GM12873 (cell line): Measurements from ENCODE around the gene IGSF8.

ENCODE experiments used
- CTCF ChIP-seq: IDR thresholded peaks from 2 replicates; pipeline ENCODE4 v1.5.1; 2012; ENCODE audit warnings: low read depth, mild to moderate bottlenecking, moderate library complexity, low read length, control low read depth; ENCODE audit not compliant: insufficient read depth; ENCODE audit errors: missing control alignments

IGSF8 gene

GRCh38 chr1:160046494-160047110, 51.8 kb downstream of the IGSF8 start:
- TF ChIP-seq CTCF = peak; percentile 64

DNA sequence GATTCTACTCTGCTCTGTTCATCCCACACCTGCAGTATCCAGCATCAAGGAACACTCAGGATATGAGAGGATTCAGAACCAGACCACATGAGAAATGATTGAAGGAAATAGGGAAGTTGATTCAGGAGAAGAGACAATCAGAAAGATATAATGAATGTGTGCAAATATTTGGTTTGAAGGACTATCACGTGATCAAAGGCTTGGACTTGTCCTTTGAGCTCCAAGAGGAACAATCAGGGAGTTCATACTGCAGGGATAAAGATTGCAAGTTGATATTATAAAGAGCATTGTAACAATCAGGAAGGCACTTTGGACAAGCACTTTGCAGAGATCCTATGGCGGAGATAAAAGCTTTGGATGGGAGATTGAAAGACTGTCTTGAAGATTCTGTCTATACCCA, 52.8 kb downstream of the IGSF8 start:
- no peak for TF ChIP-seq CTCF

DNA sequence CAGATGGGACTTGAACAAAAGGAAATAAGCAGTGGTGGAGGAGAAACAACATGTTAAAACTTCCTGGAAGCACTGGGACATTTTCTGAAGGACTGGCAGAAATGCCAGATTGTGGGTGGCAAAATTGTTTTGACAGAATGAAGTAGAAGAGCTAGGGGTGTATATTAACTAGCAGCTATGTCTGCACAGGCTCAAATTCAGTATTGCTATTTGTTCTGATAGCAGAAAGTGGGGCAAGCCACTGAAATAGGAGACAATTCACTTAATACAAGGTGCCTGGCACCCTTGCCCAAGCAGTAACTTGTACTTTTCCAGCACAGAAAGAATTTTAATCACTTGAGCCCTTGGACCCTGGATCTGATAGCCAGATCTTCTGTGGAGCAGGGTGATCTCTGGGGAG, 54.9 kb downstream of the IGSF8 start:
- TF ChIP-seq CTCF = no peak
